ENCODE measurements around the gene TSHZ2. TPM values are rescaled to one million over a fixed set of nuclear protein-coding genes. Genes with fewer than 3 reads are reported as not detected.

The TSHZ2 gene
- total and polyA plus RNA-seq, 9 of the 15 experiments (the other 6 are each of a cell fraction or from before 2014, with no cell fraction given), result 0.03 to 0.20 (median 0.05) TPM; not detected in 4

- no peak for TF ChIP-seq ZNF146 (CRISPR knock-in tag; IDR thresholded peaks at IDR 0.05; ENCODE audit: unreplicated experiment)
- TF ChIP-seq ZNF175 (CRISPR knock-in tag; IDR thresholded peaks at IDR 0.05; ENCODE audit: low read depth), result no peak
- no peak for TF ChIP-seq XRCC3 (IDR thresholded peaks at IDR 0.05)
- TF ChIP-seq CBFA2T2 (conservative IDR thresholded peaks at IDR 0.05), result no peak
- H3K79me2 ChIP-seq (ENCODE audit: control insufficient read depth, insufficient read depth, low read length), result no peaks in the 10 kb centered on the region
- ChIA-PET CTCF (ENCODE audit: low intra/inter-chr PET ratio) (no interaction called here), POLR2A (interaction anchor here (0.7 to 1.0 kb wide), 3 partner anchors 8 to 83 kb away, joined by 3 to 4 read pairs (median 3); no protein-coding TSS in a partner anchor)
- H2AFZ ChIP-seq (ENCODE audit: low read depth, low read length), result no peak overlapping the region
- ATAC-seq (no peak), FAIRE-seq (peak; percentile 59), DNase-seq (ENCODE audit: extremely low read depth in 1 of 4, low spot score in 3 of 4) (no peak)
- no peaks in the 10 kb centered on the region for H3K9me3 ChIP-seq (replicated peaks; ENCODE audit: control insufficient read depth, insufficient read depth, low read depth, low read length)
- BruUV-seq (replicated peaks), result no TSS peak
- no peak overlapping the region for H3K9ac ChIP-seq (ENCODE audit: insufficient read depth in 1 of 2, low read depth in 2 of 2, low read length in 2 of 2)
- intact Hi-C loops (cut with micrococcal nuclease) (loop anchor here (5.0 kb wide), 1 partner anchor 121 kb away; no protein-coding TSS in a partner anchor), in situ Hi-C loops (cut with MboI) (no loop called here)
- H3K9me1 ChIP-seq (ENCODE audit: control insufficient read depth, insufficient read depth, low read length), result peaks cover 3% of the 10 kb centered on the region
- H4K20me1 ChIP-seq (replicated peaks; ENCODE audit: control insufficient read depth, insufficient read depth, low read length), result no peaks in the 10 kb centered on the region
- H3K4me2 ChIP-seq (ENCODE audit: insufficient read depth, low read length), result no peak overlapping the region
- no peak overlapping the region for H3K27ac ChIP-seq (ENCODE audit: extremely low read depth, low read depth, low read length)
- WGBS (ENCODE audit: insufficient coverage, low coverage, missing lambda C conversion rate), result 20% methylated on average over 4 of the region's 4 CpGs
- peaks cover 0 to 7% of the 10 kb centered on the region in 2 experiments; a peak in 1 of 5 replicates for H3K27me3 ChIP-seq (ENCODE audit: control insufficient read depth in 2 of 2, insufficient read depth in 2 of 2, low read length in 2 of 2)
- H3K4me3 ChIP-seq, result no peak overlapping the region
- H3K36me3 ChIP-seq (ENCODE audit: control insufficient read depth, insufficient read depth, low read length), result no peaks in the 10 kb centered on the region
- H3K4me1 ChIP-seq (replicated peaks in 1 of 2; ENCODE audit: control insufficient read depth in 2 of 2, insufficient read depth in 2 of 2, low read length in 2 of 2), result peaks cover 0 to 2% of the 10 kb centered on the region in 2 experiments; a peak in 3 of 5 replicates
Measured at GRCh38 chr20:53338716-53339115, 366.6 kb downstream of the TSHZ2 start.

DNA sequence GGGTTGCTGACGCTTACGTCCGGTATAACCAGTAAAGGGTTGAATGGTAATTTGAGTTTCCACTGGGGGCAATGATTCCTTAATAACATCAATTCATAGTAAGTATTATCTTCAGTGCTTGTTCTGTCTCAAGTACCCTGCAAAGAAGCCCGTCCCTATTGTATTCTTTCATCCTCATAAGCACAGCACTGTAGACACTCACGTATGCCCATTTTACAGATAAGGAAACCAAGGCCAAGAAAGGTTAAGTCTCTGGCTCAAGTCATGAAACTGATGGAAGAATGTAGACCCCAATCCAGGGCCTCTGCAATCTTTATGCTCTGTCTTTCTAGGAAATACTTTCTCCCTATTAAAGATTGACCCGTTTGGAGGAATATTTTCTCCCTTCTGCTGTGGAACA is 370.3 kb downstream of the TSHZ2 start:
- BruUV-seq (replicated peaks), result no TSS peak
- POLR2A ChIA-PET, result no interaction called here
- TF ChIP-seq GATAD2A (IDR thresholded peaks at IDR 0.05) (no peak), GABPB2 (CRISPR knock-in tag; conservative IDR thresholded peaks at IDR 0.05) (no peak), BCOR (IDR thresholded peaks at IDR 0.05) (peak; percentile 29; the same call in 1 of the 2 replicates), RBM25 (IDR thresholded peaks at IDR 0.05; ENCODE audit: low read depth, low read length, severe bottlenecking) (peak; percentile 96), ZNF140 (CRISPR knock-in tag; IDR thresholded peaks at IDR 0.05) (no peak), PTBP1 (IDR thresholded peaks at IDR 0.05; ENCODE audit: low read depth, low read length) (no peak), MYBL2 (IDR thresholded peaks at IDR 0.05; ENCODE audit: low read depth) (no peak), MYBL2 (CRISPR knock-in tag; IDR thresholded peaks at IDR 0.05; ENCODE audit: borderline replicate concordance) (no peak), TARDBP (IDR thresholded peaks at IDR 0.05) (no peak), NR0B1 (IDR thresholded peaks at IDR 0.05; ENCODE audit: partially characterized antibody) (no peak), NBN (IDR thresholded peaks at IDR 0.05; ENCODE audit: low read depth) (no peak), ETV5 (CRISPR knock-in tag; IDR thresholded peaks at IDR 0.05; ENCODE audit: low read depth) (no peak), ZBTB8A (IDR thresholded peaks at IDR 0.05; ENCODE audit: partially characterized antibody) (no peak), L3MBTL2 (IDR thresholded peaks at IDR 0.05) (no peak)

More for the DNA sequence above, 370.3 kb downstream of the TSHZ2 start:
- ATAC-seq, result no peak
- intact Hi-C loops (cut with micrococcal nuclease), result no loop called here
- 28% methylated on average over 6 of the region's 6 CpGs for WGBS (ENCODE audit: insufficient coverage, low coverage, missing lambda C conversion rate)
- Histone ChIP-seq H3K79me2 (ENCODE audit: control insufficient read depth, insufficient read depth, low read length) (no peaks in the 10 kb centered on the region), H3K27ac (ENCODE audit: extremely low read depth, low read depth, low read length) (no peak overlapping the region), H2AFZ (ENCODE audit: low read depth, low read length) (no peak overlapping the region), H3K9me1 (ENCODE audit: control insufficient read depth, insufficient read depth, low read length) (peaks cover 3% of the 10 kb centered on the region), H3K9ac (ENCODE audit: insufficient read depth in 1 of 2, low read depth in 2 of 2, low read length in 2 of 2) (no peak overlapping the region), H3K4me3 (no peak overlapping the region), H3K36me3 (ENCODE audit: control insufficient read depth, insufficient read depth, low read length) (no peaks in the 10 kb centered on the region), H3K9me3 (replicated peaks; ENCODE audit: control insufficient read depth, insufficient read depth, low read depth, low read length) (no peaks in the 10 kb centered on the region), H3K27me3 (ENCODE audit: control insufficient read depth in 2 of 2, insufficient read depth in 2 of 2, low read length in 2 of 2) (peaks cover 0 to 11% of the 10 kb centered on the region in 2 experiments; a peak in 2 of 5 replicates), H3K4me2 (ENCODE audit: insufficient read depth, low read length) (no peak overlapping the region), H4K20me1 (replicated peaks; ENCODE audit: control insufficient read depth, insufficient read depth, low read length) (no peaks in the 10 kb centered on the region), H3K4me1 (replicated peaks in 1 of 2; ENCODE audit: control insufficient read depth in 2 of 2, insufficient read depth in 2 of 2, low read length in 2 of 2) (peaks cover 0 to 5% of the 10 kb centered on the region in 2 experiments; a peak in 4 of 5 replicates)
- no peak for DNase-seq (ENCODE audit: extremely low read depth in 1 of 4, low spot score in 3 of 4)
- FAIRE-seq, result no peak
- in situ Hi-C loops (cut with MboI), result no loop called here
- CTCF ChIA-PET (ENCODE audit: low intra/inter-chr PET ratio), result no interaction called here
